Measurements from ENCODE around the gene ARSK. TPM values are rescaled to one million over a fixed set of nuclear protein-coding genes. Genes with fewer than 3 reads are reported as not detected.
A peak's percentile ranks its signal among the peaks of the same experiment; 100 is the strongest.

Gene ARSK
- total RNA-seq, 2 donors from 2014 or later, result 7.3 to 23.3 TPM

DNA sequence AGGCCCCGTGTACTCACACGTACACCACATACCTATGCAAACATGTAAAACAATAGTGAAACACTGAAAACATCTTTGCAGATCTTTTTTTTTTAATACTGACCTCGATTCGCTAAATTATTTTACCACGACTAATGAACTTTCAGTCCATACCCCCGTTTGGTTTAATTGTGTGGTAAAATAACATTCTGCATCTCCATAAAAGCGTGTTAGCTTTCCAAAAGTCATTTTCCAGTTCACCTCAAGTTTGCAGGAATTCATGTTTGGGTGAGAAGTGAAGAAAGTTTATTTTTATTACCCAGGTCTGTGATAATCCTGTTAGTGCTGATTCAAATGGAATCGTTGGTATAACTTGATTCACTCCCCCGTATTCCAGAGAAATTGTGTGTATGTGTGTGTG is 652 bp downstream of the ARSK start:
- Histone ChIP-seq H3K36me3 (no peaks in the 10 kb centered on the region), H3K27me3 (replicated peaks; ENCODE audit: insufficient read depth) (no peaks in the 10 kb centered on the region), H3K4me3 (peak overlapping the region; percentile 76 to 84), H3K27ac (peak overlapping the region; percentile 92 to 94), H3K9me3 (no peaks in the 10 kb centered on the region), H3K4me1 (replicated peaks) (no peaks in the 10 kb centered on the region)
- WGBS, result 1% methylated on average over 9 of the region's 9 CpGs
- TF ChIP-seq, protein P1, sequence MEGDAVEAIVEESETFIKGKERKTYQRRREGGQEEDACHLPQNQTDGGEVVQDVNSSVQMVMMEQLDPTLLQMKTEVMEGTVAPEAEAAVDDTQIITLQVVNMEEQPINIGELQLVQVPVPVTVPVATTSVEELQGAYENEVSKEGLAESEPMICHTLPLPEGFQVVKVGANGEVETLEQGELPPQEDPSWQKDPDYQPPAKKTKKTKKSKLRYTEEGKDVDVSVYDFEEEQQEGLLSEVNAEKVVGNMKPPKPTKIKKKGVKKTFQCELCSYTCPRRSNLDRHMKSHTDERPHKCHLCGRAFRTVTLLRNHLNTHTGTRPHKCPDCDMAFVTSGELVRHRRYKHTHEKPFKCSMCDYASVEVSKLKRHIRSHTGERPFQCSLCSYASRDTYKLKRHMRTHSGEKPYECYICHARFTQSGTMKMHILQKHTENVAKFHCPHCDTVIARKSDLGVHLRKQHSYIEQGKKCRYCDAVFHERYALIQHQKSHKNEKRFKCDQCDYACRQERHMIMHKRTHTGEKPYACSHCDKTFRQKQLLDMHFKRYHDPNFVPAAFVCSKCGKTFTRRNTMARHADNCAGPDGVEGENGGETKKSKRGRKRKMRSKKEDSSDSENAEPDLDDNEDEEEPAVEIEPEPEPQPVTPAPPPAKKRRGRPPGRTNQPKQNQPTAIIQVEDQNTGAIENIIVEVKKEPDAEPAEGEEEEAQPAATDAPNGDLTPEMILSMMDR (IDR thresholded peaks at IDR 0.05), result no peak
- TF ChIP-seq POLR2A (IDR thresholded peaks at IDR 0.05) (no peak), POLR2AphosphoS5 (IDR thresholded peaks at IDR 0.05) (no peak)
- intact Hi-C loops (cut with DNase I), result loop anchor here (2.0 to 10.0 kb wide), 2 partner anchors 91 to 289 kb away; partner anchors contain the start of gene RFESD
- no peak for DNase-seq (ENCODE audit: low spot score)

DNA sequence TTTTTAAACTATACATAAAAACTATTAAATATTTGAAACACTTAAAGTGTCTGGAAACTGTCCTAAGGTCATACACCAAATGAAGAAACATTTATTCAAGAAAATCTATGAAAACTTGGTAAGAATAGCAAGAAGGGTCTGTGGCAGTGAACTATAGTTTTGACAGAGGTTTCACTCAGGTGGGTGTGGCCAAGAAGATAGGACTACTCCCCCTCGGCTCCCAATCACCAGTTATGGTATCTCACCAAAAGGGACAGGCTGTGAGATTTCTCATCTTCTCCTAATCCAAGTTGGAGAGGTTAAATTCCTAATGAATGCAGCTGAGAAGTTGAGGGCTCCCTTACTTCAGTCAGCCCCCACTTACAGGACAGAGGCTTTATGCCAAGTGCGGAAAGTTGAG is 2.9 kb downstream of the ARSK start:
- Histone ChIP-seq H3K4me1 (replicated peaks) (no peaks in the 10 kb centered on the region), H3K27me3 (replicated peaks; ENCODE audit: insufficient read depth) (no peaks in the 10 kb centered on the region), H3K4me3 (no peak overlapping the region), H3K27ac (no peak overlapping the region), H3K9me3 (no peaks in the 10 kb centered on the region), H3K36me3 (no peaks in the 10 kb centered on the region)
- DNase-seq (ENCODE audit: low spot score), result no peak
- no peak for TF ChIP-seq POLR2AphosphoS5 (IDR thresholded peaks at IDR 0.05)
- TF ChIP-seq POLR2A (IDR thresholded peaks at IDR 0.05), result no peak
- TF ChIP-seq, protein P1 (IDR thresholded peaks at IDR 0.05), result no peak
- 94% methylated on average over 2 of the region's 2 CpGs for WGBS
- intact Hi-C loops (cut with DNase I), result loop anchor here (10.0 kb wide), 1 partner anchor 287 kb away; no protein-coding TSS in a partner anchor

DNA sequence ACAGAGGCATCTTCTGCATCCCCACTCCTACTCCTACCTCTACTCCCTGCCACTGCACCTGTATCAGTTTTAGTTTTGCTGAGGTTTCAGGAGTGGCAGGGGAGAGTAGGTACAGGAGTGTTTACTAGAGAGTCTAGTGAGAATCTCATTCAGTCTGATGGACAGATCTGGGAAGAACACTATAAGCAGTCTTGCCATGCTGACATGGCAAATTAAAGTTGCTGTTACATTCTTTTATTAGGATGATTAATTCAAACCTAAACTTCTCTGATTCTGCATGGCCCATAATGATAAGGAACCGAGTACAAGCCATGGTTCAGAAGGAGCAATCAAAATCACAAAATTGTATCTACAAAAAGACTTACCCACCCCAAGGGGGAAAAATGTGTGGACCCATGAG is 7.4 kb downstream of the ARSK start:
- Histone ChIP-seq H3K4me1 (replicated peaks) (no peaks in the 10 kb centered on the region), H3K27ac (no peak overlapping the region), H3K4me3 (no peak overlapping the region), H3K9me3 (no peaks in the 10 kb centered on the region), H3K27me3 (replicated peaks; ENCODE audit: insufficient read depth) (no peaks in the 10 kb centered on the region), H3K36me3 (no peaks in the 10 kb centered on the region)
- no peak for DNase-seq (ENCODE audit: low spot score)
- no peak for TF ChIP-seq POLR2A (IDR thresholded peaks at IDR 0.05)
- WGBS, result 96% methylated on average over 1 of the region's 1 CpG
- intact Hi-C loops (cut with DNase I), result no loop called here

DNA sequence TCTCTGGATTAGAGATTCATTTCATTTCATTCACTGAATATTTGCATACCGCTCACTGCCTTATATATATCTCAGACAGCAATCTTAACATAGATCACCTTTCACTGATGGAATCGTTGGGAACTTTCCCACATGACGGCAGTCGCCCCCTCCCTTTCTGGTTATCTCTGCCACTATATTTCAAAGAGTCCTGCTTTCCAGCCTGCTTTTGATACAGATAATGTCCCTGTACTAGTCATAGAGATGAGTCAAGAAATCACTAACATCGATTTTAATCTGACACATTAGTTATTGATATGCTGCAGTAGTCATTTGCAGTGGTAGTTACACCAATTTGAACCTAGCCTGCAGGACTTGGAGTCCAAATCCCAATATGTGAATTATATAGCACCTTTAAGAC is 8.5 kb downstream of the ARSK start:
- no peak for DNase-seq (ENCODE audit: low spot score)
- WGBS, result 78% methylated on average over 5 of the region's 5 CpGs
- Histone ChIP-seq H3K36me3 (peaks cover 0 to 3% of the 10 kb centered on the region in 2 donors), H3K27me3 (replicated peaks; ENCODE audit: insufficient read depth) (no peaks in the 10 kb centered on the region), H3K9me3 (no peaks in the 10 kb centered on the region), H3K27ac (no peak overlapping the region), H3K4me1 (replicated peaks) (no peaks in the 10 kb centered on the region), H3K4me3 (no peak overlapping the region)
- TF ChIP-seq, protein P1 (IDR thresholded peaks at IDR 0.05), result no peak
- TF ChIP-seq POLR2AphosphoS5 (IDR thresholded peaks at IDR 0.05) (no peak), POLR2A (IDR thresholded peaks at IDR 0.05) (no peak)
- intact Hi-C loops (cut with DNase I), result no loop called here

DNA sequence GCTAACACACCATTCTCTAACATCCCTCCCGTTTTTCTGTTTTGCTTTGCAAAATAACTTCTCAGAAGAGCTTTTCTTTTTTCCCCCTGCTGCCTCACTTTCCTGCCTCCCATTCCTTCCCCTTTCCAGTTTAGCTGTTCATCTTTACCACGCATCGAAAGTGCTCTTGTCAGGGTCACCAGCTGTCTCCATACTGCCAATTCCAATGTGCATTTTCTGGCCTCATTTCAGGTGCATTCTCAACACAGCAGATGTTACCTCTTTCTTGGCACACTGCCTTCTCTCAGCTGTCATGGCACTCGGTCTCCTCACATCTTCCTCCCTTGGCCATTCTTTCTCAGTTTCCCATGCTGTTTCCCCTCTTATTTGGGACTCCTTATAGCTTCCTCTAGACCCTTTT is 9.5 kb downstream of the ARSK start:
- intact Hi-C loops (cut with DNase I), result no loop called here
- 77% methylated on average over 4 of the region's 4 CpGs for WGBS
- no peak for DNase-seq (ENCODE audit: low spot score)
- H3K27ac ChIP-seq, result no peak overlapping the region
- H3K9me3 ChIP-seq, result no peaks in the 10 kb centered on the region
- H3K4me1 ChIP-seq (replicated peaks), result no peaks in the 10 kb centered on the region
- no peak overlapping the region for H3K4me3 ChIP-seq
- TF ChIP-seq POLR2A (IDR thresholded peaks at IDR 0.05), result no peak
- TF ChIP-seq, protein P1 (IDR thresholded peaks at IDR 0.05), result no peak
- no peak for TF ChIP-seq POLR2AphosphoS5 (IDR thresholded peaks at IDR 0.05)
- H3K36me3 ChIP-seq, result peaks cover 0 to 5% of the 10 kb centered on the region in 2 donors
- H3K27me3 ChIP-seq (replicated peaks; ENCODE audit: insufficient read depth), result no peaks in the 10 kb centered on the region

Data from prostate gland (tissue), 2 donors.